Measurements from ENCODE around the gene SBSN.

DNA sequence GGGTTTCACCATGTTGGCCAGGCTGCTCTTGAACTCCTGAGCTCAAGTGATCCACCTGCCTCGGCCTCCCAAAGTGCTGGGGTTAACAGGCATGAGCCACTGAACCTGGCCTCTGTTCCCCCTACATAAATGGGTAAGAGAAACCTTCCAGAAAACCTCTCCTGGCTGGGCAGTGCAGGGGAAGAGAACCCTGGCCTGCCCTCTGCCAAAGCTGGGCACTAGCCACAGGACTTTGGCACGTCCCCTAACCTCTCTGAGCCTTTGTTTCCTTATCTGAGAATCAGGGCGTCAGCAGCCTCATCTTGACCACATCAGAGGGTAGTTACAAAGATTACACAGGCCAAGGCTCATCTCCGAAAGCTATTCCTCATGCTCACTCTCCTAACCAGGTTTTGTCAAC is 2.2 kb downstream of the SBSN start:
- TF ChIP-seq, protein P1, sequence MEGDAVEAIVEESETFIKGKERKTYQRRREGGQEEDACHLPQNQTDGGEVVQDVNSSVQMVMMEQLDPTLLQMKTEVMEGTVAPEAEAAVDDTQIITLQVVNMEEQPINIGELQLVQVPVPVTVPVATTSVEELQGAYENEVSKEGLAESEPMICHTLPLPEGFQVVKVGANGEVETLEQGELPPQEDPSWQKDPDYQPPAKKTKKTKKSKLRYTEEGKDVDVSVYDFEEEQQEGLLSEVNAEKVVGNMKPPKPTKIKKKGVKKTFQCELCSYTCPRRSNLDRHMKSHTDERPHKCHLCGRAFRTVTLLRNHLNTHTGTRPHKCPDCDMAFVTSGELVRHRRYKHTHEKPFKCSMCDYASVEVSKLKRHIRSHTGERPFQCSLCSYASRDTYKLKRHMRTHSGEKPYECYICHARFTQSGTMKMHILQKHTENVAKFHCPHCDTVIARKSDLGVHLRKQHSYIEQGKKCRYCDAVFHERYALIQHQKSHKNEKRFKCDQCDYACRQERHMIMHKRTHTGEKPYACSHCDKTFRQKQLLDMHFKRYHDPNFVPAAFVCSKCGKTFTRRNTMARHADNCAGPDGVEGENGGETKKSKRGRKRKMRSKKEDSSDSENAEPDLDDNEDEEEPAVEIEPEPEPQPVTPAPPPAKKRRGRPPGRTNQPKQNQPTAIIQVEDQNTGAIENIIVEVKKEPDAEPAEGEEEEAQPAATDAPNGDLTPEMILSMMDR (IDR thresholded peaks at IDR 0.05; ENCODE audit: borderline replicate concordance, extremely low read depth, low read length, poor library complexity, severe bottlenecking), result no peak
- TF ChIP-seq EZH2 (IDR thresholded peaks at IDR 0.05; ENCODE audit: borderline replicate concordance, low read depth, low read length, severe bottlenecking), result no peak
